HG03469 (cell line): Measurements from ENCODE around the gene NDUFA11.

Experiments used
- ATAC-seq: cut with Tn5 transposase; IDR thresholded peaks from one replicate; pipeline ENCODE4 v1.9.1; 2021; ENCODE audit warnings: mild to moderate bottlenecking, moderate library complexity, moderate number of reproducible peaks; ENCODE audit not compliant: unreplicated experiment

NDUFA11 gene

DNA sequence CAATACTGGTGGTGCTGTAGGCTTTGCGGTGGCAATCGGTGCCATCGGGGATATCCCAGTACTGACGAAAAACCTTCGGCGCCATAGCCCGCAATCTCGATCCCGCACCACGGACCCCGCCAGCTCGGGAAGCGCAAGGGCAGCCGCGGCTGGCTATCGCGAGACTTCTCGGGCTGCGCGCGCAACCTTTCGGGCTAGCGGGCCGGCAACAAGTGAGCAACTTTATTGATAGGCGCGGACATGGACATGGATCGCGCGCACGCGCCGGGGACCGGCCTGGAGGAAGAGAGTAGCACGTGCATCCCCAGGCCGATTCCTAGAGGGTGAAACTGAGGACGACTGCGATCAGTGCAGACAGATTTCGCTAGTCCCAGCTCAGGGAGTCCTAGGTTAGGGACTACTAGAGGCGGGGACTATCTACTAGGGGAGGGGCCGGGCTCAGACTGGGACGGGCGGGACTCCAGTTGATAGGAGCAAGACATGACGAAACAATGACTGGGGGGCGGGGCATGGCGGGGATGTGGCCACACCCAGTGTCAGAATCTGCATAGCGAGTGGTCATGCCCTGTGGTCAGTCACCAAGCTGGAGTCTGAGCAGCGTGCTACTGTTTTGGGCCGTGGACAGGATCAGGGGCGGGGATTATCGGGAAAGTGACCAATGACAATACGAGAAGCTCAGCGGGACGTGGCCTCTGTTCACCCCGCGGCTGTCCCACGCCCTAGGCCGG lies at the start of gene NDUFA11:
NDUFA11 (minus strand) TSS at position 167 of the 728 bp plus-strand sequence; CDS start at position 85, 82 bp downstream.
- peak; percentile 22 for ATAC-seq

DNA sequence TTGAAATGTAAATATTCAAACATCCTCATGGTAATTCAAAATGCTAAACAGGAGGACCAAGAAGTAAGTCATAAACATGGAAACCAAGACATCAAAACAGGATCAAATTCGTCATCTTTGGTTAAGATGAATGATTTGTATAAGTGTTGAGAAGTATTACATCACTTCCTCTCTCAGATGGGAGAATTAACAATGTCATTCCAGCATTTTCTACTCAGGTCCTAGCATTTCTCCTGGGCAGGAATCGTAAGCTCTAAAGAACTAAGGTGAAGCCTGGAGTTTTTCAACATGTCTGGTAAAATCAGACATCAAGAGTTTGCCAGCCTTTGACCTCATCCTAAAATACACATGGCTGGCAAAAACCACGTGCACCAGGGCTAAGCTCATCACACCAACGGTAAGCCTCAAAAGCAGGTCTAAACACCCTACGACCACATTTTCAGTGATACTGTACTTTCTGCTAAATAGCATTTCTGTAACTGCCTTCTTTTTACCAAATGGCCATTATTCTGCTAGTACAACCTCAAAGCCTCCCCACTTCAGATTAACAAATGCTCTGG lies 49.5 kb upstream of the NDUFA11 start:
- no peak for ATAC-seq

- no peak for ATAC-seq
Observed at GRCh38 chr19:5952193-5953029, 48.8 kb upstream of the NDUFA11 start.

GRCh38 chr19:5951338-5951861 lies 47.8 kb upstream of the NDUFA11 start:
- no peak for ATAC-seq

GRCh38 chr19:5950741-5951140 lies 47.2 kb upstream of the NDUFA11 start:
- no peak for ATAC-seq

DNA sequence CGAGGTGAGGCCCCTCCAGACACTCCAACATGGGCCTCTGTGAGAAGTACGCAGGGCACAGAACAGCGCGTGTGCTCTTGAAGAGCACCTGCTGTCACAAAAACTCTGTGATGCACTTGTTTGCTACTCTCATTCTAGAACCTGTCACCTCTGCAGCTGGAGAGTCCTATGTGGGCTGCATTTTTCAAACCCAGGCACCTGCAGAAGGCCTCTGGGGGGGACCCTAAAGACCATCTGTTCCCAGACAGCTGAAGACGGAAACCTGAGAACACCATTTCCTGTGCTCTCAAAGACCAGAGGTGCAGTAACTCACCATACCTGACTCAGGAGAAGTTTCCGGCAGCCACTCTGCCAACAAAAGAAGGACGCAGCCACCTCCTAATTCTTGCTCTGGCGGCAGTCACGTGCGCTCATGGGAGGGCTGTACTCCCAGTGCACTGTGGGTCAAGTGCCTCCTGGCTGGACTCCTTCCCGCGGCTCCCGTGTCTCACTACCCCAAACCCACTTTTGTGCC lies 46.3 kb upstream of the NDUFA11 start:
- no peak for ATAC-seq

- ATAC-seq = no peak
Observed at GRCh38 chr19:5948752-5949564, 45.4 kb upstream of the NDUFA11 start.

DNA sequence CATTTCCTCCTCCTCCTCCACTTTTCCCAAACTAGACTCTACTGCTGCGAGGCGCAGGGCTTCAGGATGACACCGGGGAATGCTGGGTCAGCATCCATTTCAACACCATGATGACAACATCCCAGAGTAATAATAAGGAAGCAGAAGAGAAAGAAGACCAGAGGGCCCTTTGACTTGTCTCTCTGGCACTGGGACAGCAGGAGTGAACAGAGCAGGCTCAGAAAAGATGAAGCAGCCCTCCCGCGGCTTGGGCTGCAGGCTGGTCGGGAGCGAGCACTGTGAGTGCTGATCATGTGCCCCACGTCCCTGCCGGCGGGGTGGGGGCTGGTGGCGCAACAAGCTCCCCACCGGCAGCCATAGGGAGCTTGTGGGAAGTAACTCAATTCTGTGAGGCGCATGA lies 43.8 kb upstream of the NDUFA11 start:
- no peak for ATAC-seq

- no peak for ATAC-seq
Observed at GRCh38 chr19:5943623-5944022, 40.0 kb upstream of the NDUFA11 start.

DNA sequence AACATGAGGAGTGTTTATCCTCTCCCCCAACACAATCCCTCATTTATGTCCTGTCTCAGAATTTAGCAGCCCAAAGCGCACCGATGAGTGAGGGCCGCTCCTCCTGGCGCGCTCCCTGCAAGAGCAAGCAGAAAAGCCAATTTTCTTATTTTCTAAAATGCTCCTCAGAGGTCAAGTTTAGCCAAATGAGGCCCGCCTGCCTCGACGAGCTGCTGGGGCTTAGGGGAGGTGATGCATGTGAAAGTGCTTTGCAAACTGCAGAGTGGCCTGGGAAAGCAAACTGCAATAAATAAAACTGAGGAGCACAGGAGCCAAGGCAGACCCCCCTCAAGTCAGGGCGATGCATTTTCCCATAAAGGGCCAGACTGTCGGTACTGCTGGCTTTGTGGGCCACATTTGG lies 39.5 kb upstream of the NDUFA11 start:
- no peak for ATAC-seq

DNA sequence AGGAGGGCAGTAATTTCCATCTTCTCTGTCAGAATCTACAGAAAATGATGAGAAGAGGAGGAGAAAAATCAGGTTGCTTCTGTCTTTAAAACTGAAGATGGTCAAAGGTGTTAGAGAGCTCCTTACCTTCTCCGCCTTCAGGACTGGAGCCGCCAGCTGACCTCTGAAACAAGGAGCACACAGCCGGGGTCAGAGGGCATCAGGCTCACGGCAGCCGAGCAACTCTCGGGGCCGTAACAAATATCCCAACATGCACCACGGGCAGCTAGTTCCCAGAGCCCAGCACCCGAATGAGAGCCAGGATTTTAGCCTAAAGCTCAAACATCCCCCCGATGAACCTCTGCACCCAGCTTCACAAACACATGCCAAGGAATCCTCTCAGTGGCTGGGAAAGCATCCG lies 38.1 kb upstream of the NDUFA11 start:
- ATAC-seq = no peak

DNA sequence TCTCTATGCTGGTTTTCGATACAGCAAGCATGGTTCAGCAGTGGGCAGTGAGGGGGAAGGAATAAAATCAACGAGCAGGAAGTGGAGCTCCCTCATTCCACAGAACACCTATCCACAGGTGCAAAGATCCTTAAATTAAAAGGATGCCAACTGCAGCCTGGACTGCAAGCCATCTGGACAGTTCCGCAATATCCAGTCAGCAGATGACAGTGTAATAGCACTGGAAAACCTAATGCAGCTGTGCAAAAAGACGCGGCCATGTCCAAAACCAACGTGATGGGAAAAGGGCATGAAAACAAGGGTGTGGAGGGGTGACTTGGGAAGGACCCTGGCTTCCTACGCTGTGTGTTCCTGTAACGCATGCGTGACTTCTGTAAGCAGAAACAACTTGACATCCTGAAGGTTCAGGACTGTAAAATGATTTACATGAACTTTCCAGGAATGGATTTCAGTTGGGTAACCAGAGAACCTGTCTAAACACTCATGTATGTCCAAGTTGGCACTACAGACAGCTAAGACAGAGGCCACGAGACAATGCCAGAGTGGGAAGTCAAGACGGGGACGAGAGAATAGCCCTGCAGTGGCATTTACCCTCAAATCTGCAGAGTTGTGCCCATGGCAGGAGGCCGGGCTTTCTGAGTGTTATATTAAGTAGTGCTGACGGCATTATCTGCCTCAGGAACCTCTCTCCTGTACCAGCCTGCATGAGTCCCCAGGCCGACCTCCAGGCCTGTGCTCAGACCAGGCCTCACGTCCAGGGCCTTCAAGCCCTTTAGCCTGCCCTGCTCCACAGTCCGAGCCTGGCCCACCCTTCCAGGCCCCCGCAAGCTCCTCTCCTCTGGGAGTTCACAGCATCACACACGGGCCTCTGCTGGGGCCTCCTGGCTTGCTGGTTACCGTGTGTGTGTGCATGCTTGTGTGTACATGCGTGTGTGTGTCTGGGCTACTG lies 36.9 kb upstream of the NDUFA11 start:
- ATAC-seq = no peak

DNA sequence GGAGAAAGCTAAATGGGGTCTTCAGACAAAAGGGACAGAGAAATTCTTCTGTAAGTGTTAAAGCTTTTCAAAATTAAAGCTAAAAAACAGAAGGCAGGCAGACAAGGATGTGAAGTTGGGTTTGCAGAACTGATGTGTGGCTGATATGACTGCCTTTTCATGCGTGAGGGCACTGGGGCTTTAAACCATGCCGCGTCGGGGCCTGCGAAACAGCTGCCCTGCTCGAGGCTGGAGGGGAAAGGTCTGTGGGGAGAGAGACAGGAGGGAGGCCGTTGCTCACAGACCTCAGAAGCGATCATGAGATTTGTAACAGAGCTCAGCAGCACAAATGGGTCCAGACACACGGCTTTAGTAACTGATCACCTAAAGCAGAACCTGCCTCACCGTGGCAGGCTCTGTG lies 34.0 kb upstream of the NDUFA11 start:
- no peak for ATAC-seq

DNA sequence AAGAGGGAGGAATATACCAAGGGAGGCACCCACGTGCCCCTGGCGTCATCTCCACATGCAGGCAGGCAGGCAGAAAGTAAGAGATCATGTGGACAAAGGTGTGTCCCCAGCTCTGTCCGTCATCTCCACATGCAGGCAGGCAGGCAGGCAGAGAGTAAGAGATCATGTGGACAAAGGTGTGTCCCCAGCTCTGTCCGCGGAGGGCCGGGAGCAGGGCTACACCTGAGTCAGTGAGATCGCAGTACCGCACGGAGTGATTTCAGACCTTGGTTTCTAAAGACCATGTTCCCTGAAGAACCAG lies 32.7 kb upstream of the NDUFA11 start:
- no peak for ATAC-seq

DNA sequence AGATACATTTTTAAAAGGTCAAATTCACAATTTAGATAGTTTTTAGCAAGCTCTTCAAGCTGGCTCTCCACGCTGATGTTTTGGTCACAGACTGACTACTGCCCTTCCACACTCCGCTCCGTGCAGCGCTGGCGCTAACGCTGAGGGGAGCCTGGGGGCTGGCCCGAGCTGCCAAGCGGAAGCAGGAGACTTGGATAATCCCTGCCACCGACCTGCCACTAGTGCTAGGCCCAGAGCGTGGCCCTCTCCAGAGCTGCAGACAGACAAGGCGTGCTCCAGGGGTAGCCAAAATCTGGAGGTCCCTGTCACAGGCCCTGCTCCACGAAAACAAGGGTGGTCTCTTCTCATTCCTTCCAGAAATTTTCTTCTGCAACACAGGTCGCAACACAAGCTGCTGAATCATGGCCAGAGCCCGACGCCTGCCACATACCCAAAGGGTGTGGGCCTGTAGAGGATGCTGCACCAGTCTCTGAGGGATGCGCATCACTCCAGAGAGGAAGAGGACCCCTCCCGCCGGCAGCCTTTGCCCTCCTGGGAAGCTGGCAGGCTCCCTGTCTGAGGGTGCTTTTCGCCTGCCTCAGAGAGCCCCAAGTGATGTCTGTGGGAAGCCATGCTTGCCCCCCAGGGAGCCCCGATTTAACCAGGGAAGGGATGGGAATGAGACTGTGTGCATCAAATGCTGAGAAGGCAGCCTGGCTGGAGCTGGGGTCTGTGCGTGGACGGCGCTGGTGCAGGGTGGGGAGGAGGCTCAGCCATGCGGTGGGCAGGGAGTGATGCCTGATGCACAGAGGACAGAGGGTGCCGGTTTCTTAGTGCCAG lies 32.1 kb upstream of the NDUFA11 start:
- no peak for ATAC-seq

- no peak for ATAC-seq
Observed at GRCh38 chr19:5934774-5935472, 31.3 kb upstream of the NDUFA11 start.

DNA sequence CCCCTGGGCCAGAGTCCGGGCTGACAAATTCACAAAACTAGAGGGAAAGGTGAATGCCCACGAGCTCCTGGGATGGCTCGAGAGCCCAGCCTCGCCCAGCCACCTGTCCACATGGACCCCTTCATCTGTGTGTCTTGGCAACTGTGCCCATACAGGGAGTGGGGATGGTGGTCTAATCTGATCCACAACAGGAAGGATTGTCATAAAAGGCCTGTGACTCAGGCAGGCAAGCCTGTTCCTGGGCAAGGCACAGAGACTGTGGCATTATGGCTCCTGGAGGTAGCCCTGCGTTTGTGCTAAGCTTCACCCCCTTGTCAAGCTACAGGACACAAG lies 30.4 kb upstream of the NDUFA11 start:
- no peak for ATAC-seq

- ATAC-seq = no peak
Observed at GRCh38 chr19:5933391-5934068, 29.9 kb upstream of the NDUFA11 start.
